Muscle layer of duodenum (tissue), 2 donors: Measurements from ENCODE around the gene HOXA9.

Source experiments
- H3K27ac ChIP-seq: one replicate; pipeline ENCODE4 v1.7.0; 2013; ENCODE audit warnings: mild to moderate bottlenecking, low read length
- H3K27me3 ChIP-seq: one replicate; pipeline ENCODE4 v1.7.0; 2013; ENCODE audit warnings: low read depth, mild to moderate bottlenecking, control low read depth, low read length
- H3K36me3 ChIP-seq, 2 donors: one replicate each; pipeline ENCODE4 v1.7.0; 2013; ENCODE audit warnings: low read length in 2 of 2, control low read depth in 1 of 2, mild to moderate bottlenecking in 1 of 2; ENCODE audit not compliant: insufficient read depth in 2 of 2, control insufficient read depth in 1 of 2
- H3K4me1 ChIP-seq, 2 donors: one replicate each; pipeline ENCODE4 v1.7.0; 2013; ENCODE audit warnings: low read length in 2 of 2, mild to moderate bottlenecking in 2 of 2, control low read depth in 1 of 2, moderate library complexity in 1 of 2; ENCODE audit not compliant: insufficient read depth in 2 of 2, control insufficient read depth in 1 of 2
- H3K4me3 ChIP-seq, 2 donors: one replicate each; pipeline ENCODE4 v1.7.0; 2013; ENCODE audit warnings: low read length in 2 of 2, low read depth in 1 of 2, mild to moderate bottlenecking in 1 of 2
- H3K9me3 ChIP-seq, 2 donors: one replicate each; pipeline ENCODE4 v1.7.0; 2013; ENCODE audit warnings: low read length in 2 of 2, control low read depth in 1 of 2, mild to moderate bottlenecking in 1 of 2; ENCODE audit not compliant: control insufficient read depth in 1 of 2
- donor health status: healthy.

The HOXA9 gene

GRCh38 chr7:27178366-27178765 is 13.0 kb upstream of the HOXA9 start:
- H3K4me3 ChIP-seq, result no peak overlapping the region
- no peak overlapping the region for H3K27ac ChIP-seq
- H3K27me3 ChIP-seq, result peaks cover 93% of the 10 kb centered on the region
- H3K4me1 ChIP-seq, result peaks cover 4 to 33% of the 10 kb centered on the region in 2 donors
- no peaks in the 10 kb centered on the region for H3K36me3 ChIP-seq
- no peaks in the 10 kb centered on the region for H3K9me3 ChIP-seq

GRCh38 chr7:27177795-27178320 is 12.5 kb upstream of the HOXA9 start:
- Histone ChIP-seq H3K4me1 (peaks cover 4 to 33% of the 10 kb centered on the region in 2 donors), H3K4me3 (no peak overlapping the region), H3K27me3 (peaks cover 93% of the 10 kb centered on the region)

GRCh38 chr7:27176962-27177794 is 11.8 kb upstream of the HOXA9 start:
- no peaks in the 10 kb centered on the region for H3K36me3 ChIP-seq
- H3K27ac ChIP-seq, result no peak overlapping the region
- no peak overlapping the region for H3K4me3 ChIP-seq
- peaks cover 93% of the 10 kb centered on the region for H3K27me3 ChIP-seq
- peaks cover 4 to 35% of the 10 kb centered on the region in 2 donors for H3K4me1 ChIP-seq
- no peaks in the 10 kb centered on the region for H3K9me3 ChIP-seq

More at GRCh38 chr7:27177795-27178320, 12.5 kb upstream of the HOXA9 start:
- H3K36me3 ChIP-seq, result no peaks in the 10 kb centered on the region
- no peak overlapping the region for H3K27ac ChIP-seq
- H3K9me3 ChIP-seq, result no peaks in the 10 kb centered on the region

GRCh38 chr7:27176524-27176845 is 11.1 kb upstream of the HOXA9 start:
- Histone ChIP-seq H3K27ac (no peak overlapping the region), H3K27me3 (peaks cover 94% of the 10 kb centered on the region), H3K36me3 (no peaks in the 10 kb centered on the region), H3K4me1 (peaks cover 4 to 35% of the 10 kb centered on the region in 2 donors), H3K4me3 (no peak overlapping the region), H3K9me3 (no peaks in the 10 kb centered on the region)

- Histone ChIP-seq H3K27me3 (peaks cover 96% of the 10 kb centered on the region), H3K4me1 (peaks cover 4 to 35% of the 10 kb centered on the region in 2 donors), H3K4me3 (no peak overlapping the region), H3K27ac (no peak overlapping the region), H3K9me3 (no peaks in the 10 kb centered on the region), H3K36me3 (no peaks in the 10 kb centered on the region)
These were observed 10.5 kb upstream of the HOXA9 start for GRCh38 chr7:27175626-27176523.

- H3K27me3 ChIP-seq, result peaks cover 96% of the 10 kb centered on the region
- H3K4me1 ChIP-seq, result peaks cover 4 to 34% of the 10 kb centered on the region in 2 donors
- no peak overlapping the region for H3K27ac ChIP-seq
- no peak overlapping the region for H3K4me3 ChIP-seq
- H3K9me3 ChIP-seq, result no peaks in the 10 kb centered on the region
- H3K36me3 ChIP-seq, result no peaks in the 10 kb centered on the region
These were observed 9.7 kb upstream of the HOXA9 start for GRCh38 chr7:27174874-27175625.

GRCh38 chr7:27173956-27174873 is 8.9 kb upstream of the HOXA9 start, which contains the start of gene HOXA10:
Gene HOXA10 (minus strand): TSS chr7:27174320. CDS start chr7:27174306, 14 bp downstream.
- Histone ChIP-seq H3K4me1 (peaks cover 0 to 34% of the 10 kb centered on the region in 2 donors), H3K27ac (no peak within 1 kb of the TSS), H3K4me3 (peak within 1 kb of the TSS in 1 of 2 donors; percentile 55), H3K27me3 (peaks cover 90% of the 10 kb centered on the region), H3K36me3 (no peaks in the 10 kb centered on the region), H3K9me3 (no peaks in the 10 kb centered on the region)

GRCh38 chr7:27173511-27173955 is 8.2 kb upstream of the HOXA9 start:
- Histone ChIP-seq H3K4me1 (peaks cover 0 to 40% of the 10 kb centered on the region in 2 donors), H3K27ac (no peak overlapping the region), H3K9me3 (no peaks in the 10 kb centered on the region), H3K27me3 (peaks cover 90% of the 10 kb centered on the region), H3K36me3 (no peaks in the 10 kb centered on the region), H3K4me3 (peak overlapping the region in 1 of 2 donors; percentile 55)

- Histone ChIP-seq H3K27me3 (peaks cover 90% of the 10 kb centered on the region), H3K9me3 (no peaks in the 10 kb centered on the region), H3K4me3 (peak overlapping the region in 1 of 2 donors; percentile 55), H3K36me3 (no peaks in the 10 kb centered on the region), H3K27ac (no peak overlapping the region), H3K4me1 (peaks cover 0 to 40% of the 10 kb centered on the region in 2 donors)
These were observed 7.6 kb upstream of the HOXA9 start for GRCh38 chr7:27172823-27173510.
